Lower lobe of right lung (tissue), 2 donors: Measurements from ENCODE around the gene ATRN. TPM values are rescaled to one million over a fixed set of nuclear protein-coding genes. Genes with fewer than 3 reads are reported as not detected.

Experiments
- ATAC-seq, 2 donors: fragments of 200-7000 bp; cut with Tn5 transposase; one replicate each; pipeline ENCODE4 v1.9.1; 2020 to 2022; ENCODE audit warnings: mild to moderate bottlenecking in 2 of 2, moderate library complexity in 2 of 2
- DNase-seq: peaks from one replicate; pipeline ENCODE4 v3.0.0-alpha.2; 2020
- H3K27ac ChIP-seq: fragments of 200-600 bp; one replicate; pipeline ENCODE4 v1.8.0; 2022
- H3K27me3 ChIP-seq: fragments of 200-600 bp; one replicate; pipeline ENCODE4 v1.8.0; 2022; ENCODE audit warnings: low read depth
- H3K36me3 ChIP-seq: fragments of 200-600 bp; one replicate; pipeline ENCODE4 v1.8.0; 2022; ENCODE audit warnings: mild to moderate bottlenecking
- H3K4me1 ChIP-seq: fragments of 200-600 bp; one replicate; pipeline ENCODE4 v1.8.0; 2022
- H3K4me3 ChIP-seq: fragments of 200-600 bp; one replicate; pipeline ENCODE4 v1.8.0; 2022; ENCODE audit warnings: mild to moderate bottlenecking
- H3K9me3 ChIP-seq: fragments of 200-600 bp; one replicate; pipeline ENCODE4 v1.8.0; 2022
- intact Hi-C: fragments of 100-400 bp; cut with DNase I; formaldehyde crosslinking; loops from one replicate; pipeline ENCODE4 v1.11.0; 2022
- total RNA-seq: library from RNA; stranded (reverse); fragmentation: NEBNext Ultra II Directional; extraction: Animal tissue kit (Norgen Biotek cat#: 25700); gene quantifications from one replicate; pipeline ENCODE4 v1.2.1, GENCODE V29; 2021
- TF ChIP-seq, protein P1 (sequence below): fragments of 200-600 bp; IDR thresholded peaks from one replicate; pipeline ENCODE4 v1.8.0; 2022; ENCODE audit warnings: antibody characterized with exemption, mild to moderate bottlenecking
- donor health status: DM: no; HTN: yes; CAD: no; lungs with severe emphysema.

ATRN gene
- total RNA-seq, 1 donor from 2014 or later, result 29.2 TPM

DNA sequence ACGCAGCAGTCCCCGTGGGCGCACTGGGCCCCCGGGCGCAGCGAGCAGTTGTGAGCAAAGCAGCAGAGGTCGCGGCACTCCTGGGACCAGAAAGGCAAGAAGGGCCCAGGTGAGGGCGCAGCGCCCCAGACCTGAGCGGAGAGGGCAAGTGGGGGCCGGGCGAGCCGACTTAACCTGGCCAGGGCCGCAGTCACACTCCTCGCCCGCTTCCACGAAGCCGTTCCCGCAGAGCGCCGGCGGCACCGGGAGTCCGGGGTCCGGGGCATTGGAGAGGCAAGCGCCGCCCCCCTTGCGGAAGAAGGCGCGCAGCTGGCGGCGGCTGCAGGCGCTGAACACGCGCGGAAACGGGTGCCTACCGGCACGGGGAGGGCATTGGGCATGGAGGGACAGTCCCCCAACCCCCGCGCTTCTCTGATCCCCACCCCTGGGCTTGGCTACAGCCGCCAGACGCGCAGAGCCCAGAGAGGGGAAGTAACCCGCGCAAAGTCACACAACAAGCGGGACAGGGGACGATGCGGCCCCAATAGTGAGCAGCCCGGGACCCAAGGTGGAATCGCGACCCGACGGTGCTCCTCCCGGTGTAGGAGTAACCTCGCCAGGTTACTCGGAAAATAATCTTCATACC is 201.8 kb downstream of the ATRN start:
- H3K36me3 ChIP-seq, result no peaks in the 10 kb centered on the region
- peaks cover 61% of the 10 kb centered on the region for H3K27me3 ChIP-seq
- DNase-seq (peak; percentile 42), ATAC-seq (no peak)
- H3K27ac ChIP-seq, result no peak overlapping the region
- intact Hi-C loops, result no loop called here
- H3K9me3 ChIP-seq, result no peaks in the 10 kb centered on the region
- TF ChIP-seq, protein P1, sequence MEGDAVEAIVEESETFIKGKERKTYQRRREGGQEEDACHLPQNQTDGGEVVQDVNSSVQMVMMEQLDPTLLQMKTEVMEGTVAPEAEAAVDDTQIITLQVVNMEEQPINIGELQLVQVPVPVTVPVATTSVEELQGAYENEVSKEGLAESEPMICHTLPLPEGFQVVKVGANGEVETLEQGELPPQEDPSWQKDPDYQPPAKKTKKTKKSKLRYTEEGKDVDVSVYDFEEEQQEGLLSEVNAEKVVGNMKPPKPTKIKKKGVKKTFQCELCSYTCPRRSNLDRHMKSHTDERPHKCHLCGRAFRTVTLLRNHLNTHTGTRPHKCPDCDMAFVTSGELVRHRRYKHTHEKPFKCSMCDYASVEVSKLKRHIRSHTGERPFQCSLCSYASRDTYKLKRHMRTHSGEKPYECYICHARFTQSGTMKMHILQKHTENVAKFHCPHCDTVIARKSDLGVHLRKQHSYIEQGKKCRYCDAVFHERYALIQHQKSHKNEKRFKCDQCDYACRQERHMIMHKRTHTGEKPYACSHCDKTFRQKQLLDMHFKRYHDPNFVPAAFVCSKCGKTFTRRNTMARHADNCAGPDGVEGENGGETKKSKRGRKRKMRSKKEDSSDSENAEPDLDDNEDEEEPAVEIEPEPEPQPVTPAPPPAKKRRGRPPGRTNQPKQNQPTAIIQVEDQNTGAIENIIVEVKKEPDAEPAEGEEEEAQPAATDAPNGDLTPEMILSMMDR, result no peak
- peak overlapping the region; percentile 11 for H3K4me3 ChIP-seq
- H3K4me1 ChIP-seq, result peaks cover 17% of the 10 kb centered on the region

DNA sequence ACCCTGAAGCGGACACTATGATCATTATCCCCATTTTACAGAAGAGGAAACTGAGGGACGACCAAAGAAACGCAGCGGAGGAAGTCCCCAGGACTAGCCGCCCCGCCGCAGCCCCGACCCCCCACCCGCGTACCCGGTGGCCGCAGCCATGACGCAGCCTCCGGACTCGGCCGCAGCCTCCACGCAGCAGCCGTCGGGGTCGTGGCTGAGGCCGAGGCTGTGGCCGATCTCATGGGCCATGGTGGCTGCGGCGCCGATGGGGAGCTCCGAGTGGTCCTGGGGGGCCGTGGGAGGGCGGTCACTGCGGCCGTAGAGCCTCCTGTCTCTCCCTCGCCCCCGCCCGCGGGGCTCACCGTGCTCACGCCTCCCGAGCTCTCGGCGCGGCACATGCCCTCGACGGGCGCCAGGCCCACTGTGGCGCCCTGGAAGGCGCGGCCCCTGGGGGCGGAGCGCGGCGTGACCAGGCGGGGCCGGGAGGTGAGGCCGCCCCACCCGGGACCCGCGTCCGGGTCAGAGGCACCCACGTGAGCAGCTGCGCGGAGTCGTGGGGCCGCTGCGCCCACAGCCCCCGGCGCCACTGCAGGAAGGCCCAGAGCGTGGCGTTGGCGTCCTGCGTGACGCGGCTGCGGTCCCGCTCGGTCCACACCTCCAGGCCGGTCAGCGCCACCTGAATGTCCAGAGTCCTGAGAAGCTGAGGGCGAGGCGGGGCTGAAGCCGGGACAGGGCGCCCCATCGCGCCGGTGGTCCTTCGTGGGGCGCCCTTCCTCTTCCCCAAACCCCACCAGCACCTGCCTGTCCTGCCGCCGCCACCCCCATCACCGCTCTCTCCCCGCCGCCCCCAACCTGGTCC is 202.6 kb downstream of the ATRN start:
- TF ChIP-seq, protein P1, result no peak
- intact Hi-C loops, result no loop called here
- Histone ChIP-seq H3K4me3 (no peak overlapping the region), H3K36me3 (no peaks in the 10 kb centered on the region), H3K9me3 (no peaks in the 10 kb centered on the region), H3K27me3 (peaks cover 61% of the 10 kb centered on the region), H3K27ac (no peak overlapping the region), H3K4me1 (peaks cover 20% of the 10 kb centered on the region)
- DNase-seq, result no peak
- no peak for ATAC-seq

DNA sequence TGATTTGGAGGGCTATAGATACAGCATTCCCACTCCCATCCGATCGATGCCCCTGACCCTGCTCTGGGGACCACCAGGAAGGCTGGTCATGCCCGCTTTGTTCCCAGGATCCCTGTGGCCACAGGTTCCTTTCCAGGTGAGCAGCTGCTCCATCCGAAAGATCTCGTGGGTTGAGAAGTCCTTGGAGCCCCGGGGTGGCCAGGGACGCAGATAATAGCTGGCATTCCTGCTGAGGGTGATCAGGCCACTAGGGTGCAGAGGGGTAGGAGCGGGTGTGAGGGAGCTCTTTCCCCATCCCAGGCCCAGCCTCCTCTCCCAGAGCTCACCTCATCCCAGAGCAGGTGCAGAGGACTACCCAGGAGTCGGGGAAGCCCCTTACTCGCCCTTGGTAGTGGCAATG is 203.6 kb downstream of the ATRN start:
- Histone ChIP-seq H3K36me3 (no peaks in the 10 kb centered on the region), H3K27ac (no peak overlapping the region), H3K4me1 (peaks cover 20% of the 10 kb centered on the region), H3K27me3 (peaks cover 61% of the 10 kb centered on the region), H3K4me3 (no peak overlapping the region), H3K9me3 (no peaks in the 10 kb centered on the region)
- DNase-seq (no peak), ATAC-seq (no peak)
- intact Hi-C loops, result no loop called here
- TF ChIP-seq, protein P1, result no peak

DNA sequence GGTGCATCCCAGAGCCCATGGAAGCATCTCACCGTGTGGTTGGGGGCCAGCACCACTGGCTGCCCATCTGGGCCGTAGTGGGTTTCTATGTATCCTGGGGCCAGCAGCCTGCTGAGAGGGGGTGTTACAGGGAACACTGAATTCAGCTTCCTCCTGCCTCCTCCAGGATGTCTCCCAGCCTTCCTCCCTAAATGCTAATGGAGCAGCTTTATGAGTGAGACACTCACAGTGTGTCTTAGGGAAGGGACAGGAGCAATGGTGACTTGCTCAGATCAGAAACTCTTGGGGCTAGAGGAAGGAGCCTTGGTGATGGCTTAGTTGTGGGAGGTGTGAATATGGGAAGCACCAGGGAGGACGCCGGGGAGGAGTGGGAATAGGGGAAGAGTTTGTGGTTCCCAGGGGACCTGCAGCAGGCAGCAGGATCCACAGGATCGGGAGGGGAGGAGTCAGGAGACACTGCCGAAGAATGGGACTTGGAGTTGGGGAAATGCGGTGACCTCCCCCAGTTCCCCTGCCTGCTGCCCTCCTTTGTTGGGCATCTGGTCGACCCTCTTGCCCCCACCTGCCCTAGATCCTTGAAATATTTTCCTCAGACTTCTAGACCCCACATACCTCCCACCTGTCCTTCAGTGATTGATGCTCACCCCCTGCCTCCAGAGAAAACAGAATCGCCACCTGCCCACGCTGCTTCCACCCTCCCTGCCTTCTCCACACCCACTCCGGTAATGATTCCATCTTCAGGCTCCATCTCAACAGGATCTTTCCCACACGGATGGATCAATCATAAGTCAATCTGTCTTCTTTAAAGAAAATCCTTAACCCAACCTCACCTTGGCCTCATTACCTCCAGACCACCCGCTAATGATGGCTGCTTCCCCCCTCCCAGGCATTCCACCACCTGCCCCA is 204.4 kb downstream of the ATRN start:
- Histone ChIP-seq H3K4me3 (no peak overlapping the region), H3K4me1 (peaks cover 20% of the 10 kb centered on the region), H3K27me3 (peaks cover 66% of the 10 kb centered on the region), H3K27ac (no peak overlapping the region), H3K9me3 (no peaks in the 10 kb centered on the region), H3K36me3 (no peaks in the 10 kb centered on the region)
- intact Hi-C loops, result no loop called here
- TF ChIP-seq, protein P1, result no peak
- DNase-seq, result no peak
- ATAC-seq, result no peak

DNA sequence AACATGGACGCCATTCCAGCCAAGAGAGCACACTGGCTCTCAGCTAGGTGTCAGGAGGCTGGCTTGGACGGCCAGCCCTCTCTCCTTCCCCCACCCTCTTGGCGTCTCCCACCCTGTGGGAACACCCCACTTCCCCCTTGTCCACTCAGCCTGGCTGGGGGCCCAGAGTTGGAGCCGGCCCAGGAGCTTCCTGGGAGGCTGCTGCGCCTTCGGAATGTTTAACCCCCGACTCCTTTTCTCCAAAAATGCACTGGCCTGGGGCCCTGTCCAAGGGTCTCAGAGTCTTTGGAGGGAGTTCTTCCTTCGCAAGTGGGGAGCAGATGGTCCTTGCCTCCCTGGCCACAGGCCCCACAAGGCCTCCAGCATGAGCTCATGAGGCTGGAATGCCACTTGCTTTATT is 206.9 kb downstream of the ATRN start:
- TF ChIP-seq, protein P1, result no peak
- Histone ChIP-seq H3K4me1 (peaks cover 19% of the 10 kb centered on the region), H3K9me3 (no peaks in the 10 kb centered on the region), H3K4me3 (no peak overlapping the region), H3K27ac (no peak overlapping the region), H3K36me3 (no peaks in the 10 kb centered on the region), H3K27me3 (peaks cover 64% of the 10 kb centered on the region)
- ATAC-seq, result no peak
- intact Hi-C loops, result no loop called here
- no peak for DNase-seq
